WTC11 (cell line): ENCODE data around the gene PRELID1. TPM values are rescaled to one million over a fixed set of nuclear protein-coding genes. Genes with fewer than 3 reads are reported as not detected.

Experiments
- ATAC-seq: fragments of 200-7000 bp; cut with Tn5 transposase; 2 replicates; pipeline ENCODE4 v1.10.0; 2021; ENCODE audit warnings: mild to moderate bottlenecking, moderate library complexity
- CTCF ChIA-PET: fragments of 300-600 bp; sonication (Branson Sonifier 250); formaldehyde crosslinking; loops from one replicate; lab custom pipeline; 2021; ENCODE audit warnings: antibody characterized with exemption; lab: Charles Lee
- POLR2A ChIA-PET: fragments of 350-600 bp; sonication (Branson Sonifier 250); formaldehyde crosslinking; loops from one replicate; lab custom pipeline; 2021; ENCODE audit warnings: antibody characterized with exemption; lab: Charles Lee
- DNase-seq: peaks from one replicate; pipeline ENCODE4 v3.0.0; 2021; ENCODE audit warnings: low spot score
- H3K27ac Mint-ChIP-seq: 2 replicates; pipeline ENCODE4 v1.8.0; 2021; ENCODE audit warnings: mixed read lengths
- H3K27me3 Mint-ChIP-seq: 2 replicates; pipeline ENCODE4 v1.8.0; 2021; ENCODE audit warnings: low read depth, mild to moderate bottlenecking, moderate library complexity, mixed read lengths
- H3K36me3 Mint-ChIP-seq: 2 replicates; pipeline ENCODE4 v1.8.0; 2021; ENCODE audit warnings: mixed read lengths
- H3K4me1 Mint-ChIP-seq: 2 replicates; pipeline ENCODE4 v1.8.0; 2022; ENCODE audit warnings: mixed read lengths
- H3K4me3 Mint-ChIP-seq: 2 replicates; pipeline ENCODE4 v1.8.0; 2021; ENCODE audit warnings: mild to moderate bottlenecking, moderate library complexity, mixed read lengths
- H3K9me3 Mint-ChIP-seq: 2 replicates; pipeline ENCODE4 v1.8.0; 2021; ENCODE audit warnings: mixed read lengths
- AFF4 ChIP-seq: sonication (generic); formaldehyde crosslinking; IDR thresholded peaks from 2 replicates; pipeline ENCODE4 v1.8.1; 2023; ENCODE audit warnings: mild to moderate bottlenecking, missing genetic modification reagents, borderline replicate concordance
- ATF2 ChIP-seq: sonication (generic); formaldehyde crosslinking; IDR thresholded peaks from 2 replicates; pipeline ENCODE4 v1.8.1; 2022; ENCODE audit warnings: low read depth, missing genetic modification reagents, borderline replicate concordance
- EMX1 ChIP-seq: fragments of 250-450 bp; sonication (Bioruptor Pico); IDR thresholded peaks from 2 replicates; pipeline ENCODE4 v1.8.0; 2021; ENCODE audit warnings: mild to moderate bottlenecking
- FOXP4 ChIP-seq: sonication (generic); formaldehyde crosslinking; IDR thresholded peaks from 2 replicates; pipeline ENCODE4 v1.8.0; 2022; ENCODE audit warnings: mild to moderate bottlenecking, missing genetic modification reagents
- GABPB1 ChIP-seq: sonication (generic); formaldehyde crosslinking; IDR thresholded peaks from 2 replicates; pipeline ENCODE4 v1.8.1; 2023; ENCODE audit warnings: mild to moderate bottlenecking, missing genetic modification reagents
- HMGA2 ChIP-seq: fragments of 250-450 bp; sonication (Bioruptor Pico); IDR thresholded peaks from 2 replicates; pipeline ENCODE4 v1.4.0; 2021; ENCODE audit warnings: mild to moderate bottlenecking, moderate library complexity
- HMGXB4 ChIP-seq: sonication (generic); formaldehyde crosslinking; IDR thresholded peaks from 2 replicates; pipeline ENCODE4 v1.8.1; 2023; ENCODE audit warnings: mild to moderate bottlenecking, moderate library complexity, missing genetic modification reagents
- IRF1 ChIP-seq: sonication (generic); formaldehyde crosslinking; IDR thresholded peaks from 2 replicates; pipeline ENCODE4 v1.8.0; 2023; ENCODE audit warnings: missing genetic modification reagents
- IRF2 ChIP-seq: sonication (generic); formaldehyde crosslinking; IDR thresholded peaks from 2 replicates; pipeline ENCODE4 v1.8.0; 2022; ENCODE audit warnings: low read depth, missing genetic modification reagents, borderline replicate concordance
- JUN ChIP-seq: sonication (generic); formaldehyde crosslinking; IDR thresholded peaks from 2 replicates; pipeline ENCODE4 v1.8.0; 2023; ENCODE audit warnings: mild to moderate bottlenecking, missing genetic modification reagents
- NFYB ChIP-seq: sonication (generic); formaldehyde crosslinking; conservative IDR thresholded peaks from 2 replicates; pipeline ENCODE4 v1.8.0; 2022; ENCODE audit warnings: low read depth, missing genetic modification reagents
- NR3C1 ChIP-seq: sonication (generic); formaldehyde crosslinking; conservative IDR thresholded peaks from 2 replicates; pipeline ENCODE4 v1.8.1; 2023; ENCODE audit warnings: low read depth, mild to moderate bottlenecking, missing genetic modification reagents
- SMAD3 ChIP-seq: sonication (generic); formaldehyde crosslinking; IDR thresholded peaks from 2 replicates; pipeline ENCODE4 v1.8.0; 2022; ENCODE audit warnings: missing genetic modification reagents, mild to moderate bottlenecking, borderline replicate concordance
- TCF7 ChIP-seq: sonication (generic); formaldehyde crosslinking; IDR thresholded peaks from 2 replicates; pipeline ENCODE4 v1.8.0; 2022; ENCODE audit warnings: mild to moderate bottlenecking, low read depth, missing genetic modification reagents, moderate library complexity
- TEAD4 ChIP-seq: sonication (generic); formaldehyde crosslinking; IDR thresholded peaks from 2 replicates; pipeline ENCODE4 v1.8.0; 2022; ENCODE audit warnings: mild to moderate bottlenecking, missing genetic modification reagents
- ZNF281 ChIP-seq: sonication (generic); formaldehyde crosslinking; IDR thresholded peaks from 2 replicates; pipeline ENCODE4 v1.8.0; 2023; ENCODE audit warnings: mild to moderate bottlenecking, missing genetic modification reagents
- ZNF423 ChIP-seq: fragments of 250-450 bp; sonication (Bioruptor Pico); IDR thresholded peaks from 2 replicates; pipeline ENCODE4 v2.1.2; 2022; ENCODE audit warnings: mild to moderate bottlenecking, moderate library complexity
- ZNF512 ChIP-seq: sonication (generic); formaldehyde crosslinking; IDR thresholded peaks from 2 replicates; pipeline ENCODE4 v1.8.1; 2022; ENCODE audit warnings: missing genetic modification reagents, borderline replicate concordance
- total RNA-seq: library from RNA; stranded (reverse); gene quantifications from 3 replicates; pipeline ENCODE4 v1.2.3, GENCODE V29; 2021

PRELID1 gene
- total RNA-seq, 1 experiment from 2014 or later, result 273 TPM

- H3K9me3 Mint-ChIP-seq, result peaks cover 5% of the 10 kb centered on the region; the same call in 1 of the 2 replicates
- TF ChIP-seq NR3C1 (CRISPR knock-in tag) (no peak), TCF7 (CRISPR knock-in tag) (no peak), JUN (CRISPR knock-in tag) (no peak), HMGA2 (CRISPR knock-in tag) (no peak), TEAD4 (CRISPR knock-in tag) (no peak), NFYB (CRISPR knock-in tag) (no peak), AFF4 (no peak), IRF2 (CRISPR knock-in tag) (no peak)
- peaks cover 25% of the 10 kb centered on the region for H3K4me1 Mint-ChIP-seq
- peaks cover 2% of the 10 kb centered on the region; the same call in 1 of the 2 replicates for H3K36me3 Mint-ChIP-seq
- no peaks in the 10 kb centered on the region for H3K27me3 Mint-ChIP-seq
- H3K27ac Mint-ChIP-seq, result no peak overlapping the region
- ATAC-seq (no peak), DNase-seq (no peak)
- ChIA-PET POLR2A (interaction anchor here (0.6 kb wide), 1 partner anchor 226 kb away, joined by 3 read pairs; no protein-coding TSS in a partner anchor), CTCF (interaction anchor here (0.8 to 3.8 kb wide), 5 partner anchors 56 to 195 kb away, joined by 3 to 24 read pairs (median 4); partner anchors contain the start of gene DOK3)
- no peak overlapping the region for H3K4me3 Mint-ChIP-seq
These were observed 11.1 kb downstream of the PRELID1 start for GRCh38 chr5:177314376-177315342.

- ChIA-PET CTCF (interaction anchor here (0.6 to 3.8 kb wide), 5 partner anchors 55 to 171 kb away, joined by 4 to 24 read pairs (median 5); no protein-coding TSS in a partner anchor), POLR2A (no interaction called here)
- Mint-ChIP-seq H3K9me3 (peaks cover 6% of the 10 kb centered on the region; the same call in 1 of the 2 replicates), H3K27ac (no peak overlapping the region), H3K4me1 (peaks cover 22% of the 10 kb centered on the region), H3K4me3 (no peak overlapping the region), H3K36me3 (peaks cover 2% of the 10 kb centered on the region; the same call in 1 of the 2 replicates), H3K27me3 (no peaks in the 10 kb centered on the region)
- no peak for DNase-seq
- ATAC-seq, result no peak
- no peak for TF ChIP-seq EMX1 (CRISPR knock-in tag)
- no peak for TF ChIP-seq ATF2
- TF ChIP-seq SMAD3 (CRISPR knock-in tag), result no peak
- no peak for TF ChIP-seq IRF1 (CRISPR knock-in tag)
- no peak for TF ChIP-seq ZNF512 (CRISPR knock-in tag)
- TF ChIP-seq ZNF423 (CRISPR knock-in tag), result no peak
- TF ChIP-seq GABPB1, result no peak
- no peak for TF ChIP-seq FOXP4
- no peak for TF ChIP-seq ZNF281
- no peak for TF ChIP-seq NR3C1 (CRISPR knock-in tag)
- no peak for TF ChIP-seq HMGXB4
These were observed 11.8 kb downstream of the PRELID1 start for GRCh38 chr5:177315411-177315810.
